LHCN-M2 (cell line): ENCODE data around the gene RNPEPL1. TPM values are rescaled to one million over a fixed set of nuclear protein-coding genes. Genes with fewer than 3 reads are reported as not detected.

Experiments used
- DNase-seq: peaks from one replicate; pipeline ENCODE4 v3.0.0-alpha.2; 2012; ENCODE audit warnings: low read depth
- total RNA-seq: library from RNA; depleted of rRNA; stranded (reverse); fragments of >200 nt; gene quantifications from 2 replicates; pipeline ENCODE4 v1.2.3, GENCODE V29; 2014

The RNPEPL1 gene
- total RNA-seq, 1 experiment from 2014 or later: 13.6 TPM

GRCh38 chr2:240576036-240576435 is 7.8 kb downstream of the RNPEPL1 start:
- DNase-seq: no peak

GRCh38 chr2:240576436-240577205 is 8.3 kb downstream of the RNPEPL1 start:
- DNase-seq: no peak

- DNase-seq: no peak
Observed at GRCh38 chr2:240577281-240578109, 9.2 kb downstream of the RNPEPL1 start.

GRCh38 chr2:240578110-240578450 is 9.8 kb downstream of the RNPEPL1 start:
- no peak for DNase-seq

- no peak for DNase-seq
Observed at GRCh38 chr2:240578488-240578887, 10.2 kb downstream of the RNPEPL1 start.

- no peak for DNase-seq
Observed at GRCh38 chr2:240579071-240579762, 10.9 kb downstream of the RNPEPL1 start.

- peak; percentile 89 for DNase-seq
Observed at GRCh38 chr2:240579771-240580614, 11.7 kb downstream of the RNPEPL1 start.

- no peak for DNase-seq
Observed at GRCh38 chr2:240581811-240582210, 13.5 kb downstream of the RNPEPL1 start.

- no peak for DNase-seq
Observed at GRCh38 chr2:240582781-240583180, 14.5 kb downstream of the RNPEPL1 start.

GRCh38 chr2:240583774-240584173 is 15.5 kb downstream of the RNPEPL1 start:
- no peak for DNase-seq

- DNase-seq: peak; percentile 83
Observed at GRCh38 chr2:240584486-240585031, 16.3 kb downstream of the RNPEPL1 start.

GRCh38 chr2:240585101-240585500 is 16.8 kb downstream of the RNPEPL1 start:
- DNase-seq: no peak

GRCh38 chr2:240585681-240586197 is 17.5 kb downstream of the RNPEPL1 start:
- DNase-seq: no peak

GRCh38 chr2:240586198-240586918 is 18.1 kb downstream of the RNPEPL1 start, which contains the start of gene CAPN10:
CAPN10 (plus strand) TSS chr2:240586734; CDS start chr2:240586912, 178 bp downstream.
- DNase-seq: peak; percentile 91

GRCh38 chr2:240586919-240587800 is 18.9 kb downstream of the RNPEPL1 start:
- no peak for DNase-seq

GRCh38 chr2:240588006-240588655 is 19.8 kb downstream of the RNPEPL1 start:
- no peak for DNase-seq

- no peak for DNase-seq
Observed at GRCh38 chr2:240588669-240589068, 20.4 kb downstream of the RNPEPL1 start.

- DNase-seq: no peak
Observed at GRCh38 chr2:240589375-240589774, 21.1 kb downstream of the RNPEPL1 start.
